BLaER1 treated with 17β-estradiol and CSF1 and Interleukin-3, amounts not matched to agents 10 nM and 100 nM (cell line): ENCODE measurements around the gene CDCP1.

Experiments used
- H3K27ac ChIP-seq, 11 experiments: shearing (Covaris generic); formaldehyde crosslinking; 2 replicates each; pipeline ENCODE4 v1.8.1; 2022
- H3K27me3 ChIP-seq, 11 experiments: shearing (Covaris generic); formaldehyde crosslinking; 2 replicates each; pipeline ENCODE4 v1.8.1; 2022
- H3K36me3 ChIP-seq, 11 experiments: shearing (Covaris generic); formaldehyde crosslinking; 2 replicates each; pipeline ENCODE4 v1.8.1; 2022
- H3K4me1 ChIP-seq, 10 experiments: shearing (Covaris generic); formaldehyde crosslinking; 2 replicates each; pipeline ENCODE4 v1.8.1; 2022
- H3K4me2 ChIP-seq, 11 experiments: shearing (Covaris generic); formaldehyde crosslinking; 2 replicates each; pipeline ENCODE4 v1.8.1; 2022
- H3K4me3 ChIP-seq, 10 experiments: shearing (Covaris generic); formaldehyde crosslinking; 2 replicates each; pipeline ENCODE4 v1.8.1; 2022
- H3K9ac ChIP-seq, 11 experiments: shearing (Covaris generic); formaldehyde crosslinking; 2 replicates each; pipeline ENCODE4 v1.8.1; 2022
- H3K9me3 ChIP-seq, 11 experiments: shearing (Covaris generic); formaldehyde crosslinking; replicated peaks in 1 of 11; 2 replicates each; pipeline ENCODE4 v1.8.1; 2022
- H4K20me1 ChIP-seq, 11 experiments: shearing (Covaris generic); formaldehyde crosslinking; 2 replicates each; pipeline ENCODE4 v1.8.1; 2022
- Cebpa-rat ChIP-seq, 11 experiments: shearing (Covaris generic); IDR thresholded peaks; 2 replicates each; pipeline ENCODE4 v1.8.1; 2022

CDCP1 gene

GRCh38 chr3:45166321-45166879 is 20.2 kb upstream of the CDCP1 start:
- H3K9me3 ChIP-seq: peaks cover 0 to 15% (median 10%) of the 10 kb centered on the region in 11 experiments; a peak in 18 of 22 replicates
- peak overlapping the region in 1 of 11 experiments; percentile 69; a peak in 2 of 22 replicates for H3K9ac ChIP-seq
- no peaks in the 10 kb centered on the region for H3K36me3 ChIP-seq
- peaks cover 12 to 86% (median 45%) of the 10 kb centered on the region in 10 experiments; a peak in 19 of 20 replicates for H3K4me1 ChIP-seq
- no peak for TF ChIP-seq Cebpa-rat (IDR thresholded peaks at IDR 0.05)
- peak overlapping the region in 10 of 11 experiments; percentile 39 to 91 (median 68); a peak in 18 of 22 replicates for H3K4me2 ChIP-seq
- H3K27me3 ChIP-seq: no peaks in the 10 kb centered on the region
- H3K27ac ChIP-seq: peak overlapping the region in 9 of 11 experiments; percentile 51 to 87 (median 69); a peak in 14 of 22 replicates
- H3K4me3 ChIP-seq: no peak overlapping the region
- no peaks in the 10 kb centered on the region for H4K20me1 ChIP-seq

- Histone ChIP-seq H3K27me3 (no peaks in the 10 kb centered on the region), H3K4me3 (no peak overlapping the region), H3K9me3 (peaks cover 0 to 15% (median 10%) of the 10 kb centered on the region in 11 experiments; a peak in 18 of 22 replicates), H3K27ac (peak overlapping the region in 3 of 11 experiments; percentile 69 to 87 (median 86); a peak in 4 of 22 replicates), H4K20me1 (no peaks in the 10 kb centered on the region), H3K4me1 (peaks cover 12 to 79% (median 45%) of the 10 kb centered on the region in 10 experiments; a peak in 19 of 20 replicates), H3K9ac (0 out of 22 replicates have a peak overlapping the region, but pooled peaks of 1 of the 11 experiments have one; percentile 69), H3K4me2 (peak overlapping the region in 4 of 11 experiments; percentile 71 to 91 (median 80); a peak in 7 of 22 replicates), H3K36me3 (no peaks in the 10 kb centered on the region)
- no peak for TF ChIP-seq Cebpa-rat (IDR thresholded peaks at IDR 0.05)
Observed at GRCh38 chr3:45165497-45166283, 19.5 kb upstream of the CDCP1 start.

GRCh38 chr3:45164056-45164455 is 17.9 kb upstream of the CDCP1 start:
- Histone ChIP-seq H3K4me3 (no peak overlapping the region), H3K36me3 (no peaks in the 10 kb centered on the region), H3K4me2 (peak overlapping the region in 5 of 11 experiments; percentile 41 to 91 (median 56); a peak in 10 of 22 replicates), H3K27ac (peak overlapping the region in 2 of 11 experiments; percentile 21 to 26; a peak in 3 of 22 replicates), H3K9ac (no peak overlapping the region), H3K9me3 (peaks cover 0 to 15% (median 10%) of the 10 kb centered on the region in 11 experiments; a peak in 18 of 22 replicates), H4K20me1 (no peaks in the 10 kb centered on the region), H3K4me1 (peaks cover 12 to 63% (median 38%) of the 10 kb centered on the region in 10 experiments; a peak in 19 of 20 replicates), H3K27me3 (no peaks in the 10 kb centered on the region)
- no peak for TF ChIP-seq Cebpa-rat (IDR thresholded peaks at IDR 0.05)

- no peak overlapping the region for H3K9ac ChIP-seq
- H3K4me3 ChIP-seq: no peak overlapping the region
- H3K4me2 ChIP-seq: peak overlapping the region in 5 of 11 experiments; percentile 41 to 91 (median 56); a peak in 10 of 22 replicates
- no peaks in the 10 kb centered on the region for H3K27me3 ChIP-seq
- H3K27ac ChIP-seq: peak overlapping the region in 2 of 11 experiments; percentile 26 to 45; a peak in 3 of 22 replicates
- no peak for TF ChIP-seq Cebpa-rat (IDR thresholded peaks at IDR 0.05)
- peaks cover 0 to 15% (median 10%) of the 10 kb centered on the region in 11 experiments; a peak in 18 of 22 replicates for H3K9me3 ChIP-seq
- H3K36me3 ChIP-seq: no peaks in the 10 kb centered on the region
- no peaks in the 10 kb centered on the region for H4K20me1 ChIP-seq
- peaks cover 12 to 57% (median 37%) of the 10 kb centered on the region in 10 experiments; a peak in 19 of 20 replicates for H3K4me1 ChIP-seq
Observed at GRCh38 chr3:45163481-45163880, 17.3 kb upstream of the CDCP1 start.

GRCh38 chr3:45154641-45155147 is 8.5 kb upstream of the CDCP1 start:
- TF ChIP-seq Cebpa-rat (IDR thresholded peaks at IDR 0.05): no peak
- Histone ChIP-seq H4K20me1 (no peaks in the 10 kb centered on the region), H3K27me3 (no peaks in the 10 kb centered on the region), H3K27ac (no peak overlapping the region), H3K9me3 (peaks cover 20 to 26% (median 21%) of the 10 kb centered on the region in 11 experiments), H3K9ac (no peak overlapping the region), H3K4me3 (no peak overlapping the region), H3K36me3 (no peaks in the 10 kb centered on the region), H3K4me1 (0 out of 20 replicates have a peak, but pooled peaks cover 0 to 7% (median 0%) of the 10 kb centered on the region in 10 experiments), H3K4me2 (no peak overlapping the region)

GRCh38 chr3:45153658-45154437 is 7.7 kb upstream of the CDCP1 start:
- TF ChIP-seq Cebpa-rat (IDR thresholded peaks at IDR 0.05): no peak
- no peaks in the 10 kb centered on the region for H3K36me3 ChIP-seq
- H3K9me3 ChIP-seq: peaks cover 20 to 31% (median 23%) of the 10 kb centered on the region in 11 experiments
- H3K27ac ChIP-seq: no peak overlapping the region
- no peaks in the 10 kb centered on the region for H3K27me3 ChIP-seq
- H3K9ac ChIP-seq: no peak overlapping the region
- no peak overlapping the region for H3K4me2 ChIP-seq
- no peaks in the 10 kb centered on the region for H4K20me1 ChIP-seq
- H3K4me3 ChIP-seq: no peak overlapping the region
- H3K4me1 ChIP-seq: 0 out of 20 replicates have a peak, but pooled peaks cover 0 to 7% (median 0%) of the 10 kb centered on the region in 10 experiments

- Histone ChIP-seq H3K4me3 (no peak overlapping the region), H3K9me3 (peaks cover 21 to 33% (median 23%) of the 10 kb centered on the region in 11 experiments), H3K4me2 (no peak overlapping the region), H3K27me3 (no peaks in the 10 kb centered on the region), H3K9ac (no peak overlapping the region), H4K20me1 (no peaks in the 10 kb centered on the region), H3K36me3 (no peaks in the 10 kb centered on the region), H3K4me1 (no peaks in the 10 kb centered on the region), H3K27ac (no peak overlapping the region)
- no peak for TF ChIP-seq Cebpa-rat (IDR thresholded peaks at IDR 0.05)
Observed at GRCh38 chr3:45152307-45152706, 6.1 kb upstream of the CDCP1 start.

GRCh38 chr3:45151100-45151499 is 4.9 kb upstream of the CDCP1 start:
- H3K9me3 ChIP-seq: peaks cover 23 to 40% (median 35%) of the 10 kb centered on the region in 11 experiments

More at GRCh38 chr3:45151100-45151499, 4.9 kb upstream of the CDCP1 start:
- no peaks in the 10 kb centered on the region for H3K4me1 ChIP-seq
- no peaks in the 10 kb centered on the region for H4K20me1 ChIP-seq
- no peak for TF ChIP-seq Cebpa-rat (IDR thresholded peaks at IDR 0.05)
- H3K27ac ChIP-seq: no peak overlapping the region
- H3K27me3 ChIP-seq: no peaks in the 10 kb centered on the region
- no peak overlapping the region for H3K4me2 ChIP-seq
- H3K36me3 ChIP-seq: no peaks in the 10 kb centered on the region; a peak in 1 of 22 replicates
- H3K4me3 ChIP-seq: no peak overlapping the region
- H3K9ac ChIP-seq: no peak overlapping the region
